ENCODE results near the gene NENF. TPM values are rescaled to one million over a fixed set of nuclear protein-coding genes. Genes with fewer than 3 reads are reported as not detected.

The NENF gene
- total RNA-seq, 2 donors from 2014 or later = 85.4 to 89.7 TPM

DNA sequence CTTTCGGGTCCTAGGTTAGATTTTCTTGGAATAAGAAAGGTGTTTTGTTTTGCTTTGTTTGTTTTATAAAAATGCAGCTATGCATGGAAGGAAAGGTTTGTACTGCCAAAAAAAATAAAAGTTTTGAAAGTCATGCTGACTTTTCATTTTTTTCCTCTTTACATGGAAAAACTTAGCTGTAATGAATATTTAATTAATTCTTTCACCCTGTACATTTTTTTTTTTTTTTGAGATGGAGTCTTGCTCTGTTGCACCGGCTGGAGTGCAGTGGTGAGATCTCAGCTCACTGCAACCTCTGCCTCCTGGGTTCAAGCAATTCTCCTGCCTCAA lies 48.7 kb downstream of the NENF start:
- H3K4me1 ChIP-seq = peaks cover 5% of the 10 kb centered on the region
- WGBS, 2 donors = 48 to 49% methylated on average over 2 of the region's 2 CpGs
- intact Hi-C loops (cut with DNase I) = loop anchor here (10.0 kb wide), 1 partner anchor 143 kb away; a partner anchor contains a TSS

DNA sequence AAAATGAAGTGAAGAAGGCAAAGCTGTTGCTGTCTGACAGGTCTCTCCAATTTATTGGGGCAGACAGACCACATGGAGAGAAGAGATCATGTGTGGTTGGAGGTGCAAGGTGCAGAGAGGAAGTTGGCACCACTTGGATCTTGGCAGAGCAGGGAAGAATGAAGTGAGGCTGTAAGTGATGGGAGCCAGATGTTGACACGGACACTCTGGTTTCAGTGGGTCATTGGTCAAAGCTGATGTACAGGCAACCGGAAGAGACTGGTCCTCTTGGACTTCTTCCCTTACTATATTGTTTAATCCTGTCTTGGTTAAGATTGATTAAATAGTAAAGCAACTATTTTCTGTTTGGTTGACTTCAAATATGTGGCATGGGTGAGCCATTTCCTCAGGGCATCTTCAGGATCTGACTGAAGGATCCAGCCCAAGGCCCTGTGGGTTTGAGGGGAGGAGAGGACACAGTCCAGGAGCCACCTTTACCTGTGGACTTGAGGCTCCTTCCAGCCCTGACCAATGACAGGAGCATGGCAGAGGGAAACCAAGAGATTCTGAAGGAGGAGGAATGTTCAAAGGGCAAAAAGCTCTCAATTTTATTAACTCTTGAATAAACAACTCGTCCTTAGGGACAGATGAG lies 49.4 kb downstream of the NENF start:
- intact Hi-C loops (cut with DNase I) = loop anchor here (10.0 kb wide), 1 partner anchor 143 kb away; a partner anchor contains a TSS
- no peak for DNase-seq
- no peaks in the 10 kb centered on the region for H3K9me3 ChIP-seq
- no peak overlapping the region for H3K4me3 ChIP-seq
- H3K4me1 ChIP-seq = peaks cover 4% of the 10 kb centered on the region
- TF ChIP-seq POLR2A (IDR thresholded peaks at IDR 0.05) = no peak
- TF ChIP-seq, protein P1, sequence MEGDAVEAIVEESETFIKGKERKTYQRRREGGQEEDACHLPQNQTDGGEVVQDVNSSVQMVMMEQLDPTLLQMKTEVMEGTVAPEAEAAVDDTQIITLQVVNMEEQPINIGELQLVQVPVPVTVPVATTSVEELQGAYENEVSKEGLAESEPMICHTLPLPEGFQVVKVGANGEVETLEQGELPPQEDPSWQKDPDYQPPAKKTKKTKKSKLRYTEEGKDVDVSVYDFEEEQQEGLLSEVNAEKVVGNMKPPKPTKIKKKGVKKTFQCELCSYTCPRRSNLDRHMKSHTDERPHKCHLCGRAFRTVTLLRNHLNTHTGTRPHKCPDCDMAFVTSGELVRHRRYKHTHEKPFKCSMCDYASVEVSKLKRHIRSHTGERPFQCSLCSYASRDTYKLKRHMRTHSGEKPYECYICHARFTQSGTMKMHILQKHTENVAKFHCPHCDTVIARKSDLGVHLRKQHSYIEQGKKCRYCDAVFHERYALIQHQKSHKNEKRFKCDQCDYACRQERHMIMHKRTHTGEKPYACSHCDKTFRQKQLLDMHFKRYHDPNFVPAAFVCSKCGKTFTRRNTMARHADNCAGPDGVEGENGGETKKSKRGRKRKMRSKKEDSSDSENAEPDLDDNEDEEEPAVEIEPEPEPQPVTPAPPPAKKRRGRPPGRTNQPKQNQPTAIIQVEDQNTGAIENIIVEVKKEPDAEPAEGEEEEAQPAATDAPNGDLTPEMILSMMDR (IDR thresholded peaks at IDR 0.05) = no peak
- H3K27ac ChIP-seq = no peak overlapping the region
- no peaks in the 10 kb centered on the region for H3K27me3 ChIP-seq
- 68 to 74% methylated on average over 3 of the region's 3 CpGs for WGBS, 2 donors
- no peaks in the 10 kb centered on the region for H3K36me3 ChIP-seq (replicated peaks in 1 of 2; ENCODE audit: insufficient read depth in 1 of 2, low read depth in 2 of 2)
- ATAC-seq = no peak

More for the DNA sequence above, 48.7 kb downstream of the NENF start:
- H3K4me3 ChIP-seq = no peak overlapping the region
- H3K9me3 ChIP-seq = no peaks in the 10 kb centered on the region
- ATAC-seq = no peak
- no peak for TF ChIP-seq POLR2A (IDR thresholded peaks at IDR 0.05)
- TF ChIP-seq, protein P1 (IDR thresholded peaks at IDR 0.05) = no peak
- no peak overlapping the region for H3K27ac ChIP-seq
- H3K36me3 ChIP-seq (replicated peaks in 1 of 2; ENCODE audit: insufficient read depth in 1 of 2, low read depth in 2 of 2) = no peaks in the 10 kb centered on the region
- DNase-seq = no peak
- no peaks in the 10 kb centered on the region for H3K27me3 ChIP-seq

DNA sequence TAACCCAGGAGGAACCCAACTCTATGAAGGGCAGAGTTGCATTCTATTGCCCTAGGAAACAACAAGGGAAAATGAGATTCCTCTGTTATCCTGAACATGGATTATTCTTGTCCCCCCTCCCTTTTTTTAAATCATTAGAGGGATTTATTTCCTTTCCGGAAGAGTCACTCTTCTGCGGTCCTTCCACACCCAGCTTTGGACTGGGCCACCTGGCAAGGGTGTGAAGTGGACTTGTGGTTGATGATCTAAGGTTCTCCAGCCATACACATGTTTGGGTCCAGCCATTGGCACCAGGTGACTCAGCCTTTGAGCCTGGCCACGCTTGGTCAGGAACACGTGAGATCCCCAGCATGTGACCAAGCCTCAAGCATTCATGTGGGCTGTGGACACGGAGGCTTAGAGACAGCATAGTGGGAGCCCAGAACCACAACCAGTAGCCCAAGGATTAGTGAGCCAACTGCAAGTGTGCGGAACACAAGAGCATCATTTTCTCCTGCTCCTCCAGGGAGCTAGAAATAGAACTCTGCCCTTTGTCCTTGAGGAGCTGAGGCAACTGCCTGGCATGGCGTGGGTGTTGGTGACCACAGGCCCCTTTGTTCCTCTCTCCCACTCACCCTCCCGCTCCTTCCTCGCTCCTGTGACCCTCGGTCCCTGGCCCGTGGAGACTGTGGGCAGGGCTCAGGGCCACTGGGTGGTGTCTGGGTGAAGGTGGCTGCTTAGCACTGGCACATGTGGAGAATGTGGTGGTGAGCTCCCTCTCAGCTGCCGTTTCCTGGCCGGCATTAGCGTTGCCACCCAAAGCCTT lies 50.1 kb downstream of the NENF start:
- DNase-seq (no peak), ATAC-seq (no peak)
- intact Hi-C loops (cut with DNase I) = loop anchor here (10.0 kb wide), 1 partner anchor 142 kb away; a partner anchor contains a TSS
- no peaks in the 10 kb centered on the region for H3K36me3 ChIP-seq (replicated peaks in 1 of 2; ENCODE audit: insufficient read depth in 1 of 2, low read depth in 2 of 2)
- H3K4me3 ChIP-seq = no peak overlapping the region
- no peak overlapping the region for H3K27ac ChIP-seq
- TF ChIP-seq POLR2A (IDR thresholded peaks at IDR 0.05) = no peak
- TF ChIP-seq, protein P1 (IDR thresholded peaks at IDR 0.05) = no peak
- H3K27me3 ChIP-seq = no peaks in the 10 kb centered on the region
- H3K4me1 ChIP-seq = peaks cover under 1% of the 10 kb centered on the region
- 73 to 88% methylated on average over 5 to 14 of the region's 14 CpGs for WGBS, 2 donors
- no peaks in the 10 kb centered on the region for H3K9me3 ChIP-seq

DNA sequence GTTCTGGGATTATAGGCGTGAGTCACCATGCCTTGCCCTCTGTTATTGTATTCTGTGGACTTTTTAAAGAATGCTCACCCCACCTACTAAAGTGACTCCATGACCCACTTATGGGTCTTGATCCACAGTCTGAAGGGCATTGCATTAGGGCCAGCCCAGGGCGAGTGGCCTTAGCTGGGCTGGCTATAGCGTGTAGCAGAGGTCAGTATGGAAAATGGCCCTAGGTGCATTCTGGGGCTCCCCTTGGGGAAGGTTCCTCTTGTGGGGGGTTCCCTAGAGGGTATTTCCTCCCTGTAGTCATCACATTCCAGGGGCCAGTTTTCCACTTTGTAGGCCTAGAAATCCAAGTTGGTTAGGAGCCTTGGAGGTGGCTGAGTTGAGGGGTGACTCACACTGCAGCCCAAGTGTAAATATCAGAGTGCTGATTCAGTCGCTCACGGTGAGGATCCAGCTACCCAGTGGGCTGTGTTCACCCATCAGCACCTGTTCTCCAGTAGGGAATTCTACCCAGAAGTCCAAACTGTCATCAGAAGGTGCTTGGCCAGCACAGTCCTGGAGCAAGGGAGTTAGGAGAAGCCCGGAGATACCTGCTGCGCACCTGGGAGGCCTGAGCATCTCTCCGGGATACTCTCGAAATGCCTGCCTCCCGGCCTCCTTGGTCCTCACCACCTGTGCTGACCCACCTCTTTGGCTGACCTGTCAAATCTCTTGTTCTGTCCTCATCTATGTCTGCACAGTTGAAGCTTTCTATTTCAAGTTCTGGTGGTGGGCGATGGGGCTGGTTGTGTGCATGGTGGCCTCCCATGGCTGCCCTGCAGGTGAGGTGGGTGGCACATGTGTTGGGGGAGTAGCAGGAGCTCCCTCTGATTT lies 52.2 kb downstream of the NENF start:
- Histone ChIP-seq H3K36me3 (replicated peaks in 1 of 2; ENCODE audit: insufficient read depth in 1 of 2, low read depth in 2 of 2) (no peaks in the 10 kb centered on the region), H3K4me3 (no peak overlapping the region), H3K9me3 (no peaks in the 10 kb centered on the region), H3K27me3 (no peaks in the 10 kb centered on the region), H3K4me1 (peaks cover 18% of the 10 kb centered on the region), H3K27ac (no peak overlapping the region)
- ATAC-seq (no peak), DNase-seq (no peak)
- WGBS, 2 donors = 86 to 93% methylated on average over 8 to 11 of the region's 11 CpGs
- intact Hi-C loops (cut with DNase I) = loop anchor here (10.0 kb wide), 1 partner anchor 140 kb away; a partner anchor contains a TSS
- TF ChIP-seq POLR2A (IDR thresholded peaks at IDR 0.05) = no peak
- TF ChIP-seq, protein P1 (IDR thresholded peaks at IDR 0.05) = no peak
